Measurements from ENCODE around the gene SPNS3.

SPNS3 gene

DNA sequence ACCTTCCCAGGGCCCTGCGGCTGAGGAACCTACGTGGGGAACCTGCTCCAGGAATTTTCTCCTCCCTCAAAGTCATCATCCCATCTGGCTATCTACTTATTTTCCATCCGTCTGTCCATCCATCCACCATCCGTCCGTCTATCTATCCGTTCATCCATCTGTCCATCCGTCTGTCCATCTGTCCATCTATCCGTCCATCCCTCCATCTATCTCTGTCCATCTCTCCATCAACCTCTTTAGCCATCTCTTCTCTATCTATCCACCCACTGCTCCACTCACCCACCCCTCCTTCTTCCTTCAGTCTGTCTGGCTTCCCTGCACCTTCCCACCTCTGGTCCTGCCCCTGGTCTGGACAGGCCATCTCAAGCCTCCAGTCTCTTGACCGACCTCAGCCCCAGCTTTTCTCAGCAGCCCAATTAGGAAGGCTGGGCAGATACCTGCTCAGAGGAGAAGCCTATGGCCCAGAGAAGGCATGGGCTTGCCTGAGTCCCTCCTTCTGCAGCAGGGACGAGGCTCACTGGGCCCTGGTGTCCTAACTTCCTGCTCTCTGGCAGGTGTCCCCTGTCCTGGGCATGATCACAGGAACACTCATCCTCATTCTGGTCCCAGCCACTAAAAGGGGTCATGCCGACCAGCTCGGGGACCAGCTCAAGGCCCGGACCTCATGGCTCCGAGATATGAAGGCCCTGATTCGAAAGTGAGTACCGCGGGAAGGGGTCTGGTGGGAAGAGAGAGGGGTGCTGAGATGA, 98.4 kb downstream of the SPNS3 start:
- no peak overlapping the region for H3K4me3 ChIP-seq (ENCODE audit: low read depth, low read length)
- DNase-seq (ENCODE audit: low read depth, low spot score), result no peak
- TF ChIP-seq, protein P1, sequence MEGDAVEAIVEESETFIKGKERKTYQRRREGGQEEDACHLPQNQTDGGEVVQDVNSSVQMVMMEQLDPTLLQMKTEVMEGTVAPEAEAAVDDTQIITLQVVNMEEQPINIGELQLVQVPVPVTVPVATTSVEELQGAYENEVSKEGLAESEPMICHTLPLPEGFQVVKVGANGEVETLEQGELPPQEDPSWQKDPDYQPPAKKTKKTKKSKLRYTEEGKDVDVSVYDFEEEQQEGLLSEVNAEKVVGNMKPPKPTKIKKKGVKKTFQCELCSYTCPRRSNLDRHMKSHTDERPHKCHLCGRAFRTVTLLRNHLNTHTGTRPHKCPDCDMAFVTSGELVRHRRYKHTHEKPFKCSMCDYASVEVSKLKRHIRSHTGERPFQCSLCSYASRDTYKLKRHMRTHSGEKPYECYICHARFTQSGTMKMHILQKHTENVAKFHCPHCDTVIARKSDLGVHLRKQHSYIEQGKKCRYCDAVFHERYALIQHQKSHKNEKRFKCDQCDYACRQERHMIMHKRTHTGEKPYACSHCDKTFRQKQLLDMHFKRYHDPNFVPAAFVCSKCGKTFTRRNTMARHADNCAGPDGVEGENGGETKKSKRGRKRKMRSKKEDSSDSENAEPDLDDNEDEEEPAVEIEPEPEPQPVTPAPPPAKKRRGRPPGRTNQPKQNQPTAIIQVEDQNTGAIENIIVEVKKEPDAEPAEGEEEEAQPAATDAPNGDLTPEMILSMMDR (IDR thresholded peaks at IDR 0.05; ENCODE audit: low read depth, low read length), result no peak
- in situ Hi-C loops (cut with HindIII; ENCODE audit: low sequenced_read_pairs), result no loop called here

DNA sequence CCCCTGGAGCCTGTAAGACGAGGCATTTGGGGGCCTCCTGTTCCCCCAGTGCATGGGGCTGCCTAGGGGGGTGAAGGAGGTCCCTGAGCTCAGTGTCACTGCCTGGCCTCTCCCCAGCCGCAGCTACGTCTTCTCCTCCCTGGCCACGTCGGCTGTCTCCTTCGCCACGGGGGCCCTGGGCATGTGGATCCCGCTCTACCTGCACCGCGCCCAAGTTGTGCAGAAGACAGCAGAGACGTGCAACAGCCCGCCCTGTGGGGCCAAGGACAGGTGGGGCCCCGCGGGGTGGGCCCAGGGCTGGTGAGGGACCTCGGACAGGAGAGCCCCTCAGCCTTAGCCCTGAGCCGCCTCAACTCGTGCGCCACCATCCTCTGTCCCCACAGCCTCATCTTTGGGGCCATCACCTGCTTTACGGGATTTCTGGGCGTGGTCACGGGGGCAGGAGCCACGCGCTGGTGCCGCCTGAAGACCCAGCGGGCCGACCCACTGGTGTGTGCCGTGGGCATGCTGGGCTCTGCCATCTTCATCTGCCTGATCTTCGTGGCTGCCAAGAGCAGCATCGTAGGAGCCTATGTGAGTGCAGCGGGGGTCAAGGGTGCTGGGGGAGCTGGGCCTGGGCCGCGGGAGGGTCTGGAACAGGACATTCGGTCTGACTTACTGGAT, 99.3 kb downstream of the SPNS3 start:
- in situ Hi-C loops (cut with HindIII; ENCODE audit: low sequenced_read_pairs), result no loop called here
- H3K4me3 ChIP-seq (ENCODE audit: low read depth, low read length), result no peak overlapping the region
- TF ChIP-seq, protein P1 (IDR thresholded peaks at IDR 0.05; ENCODE audit: low read depth, low read length), result no peak
- DNase-seq (ENCODE audit: low read depth, low spot score), result no peak

DNA sequence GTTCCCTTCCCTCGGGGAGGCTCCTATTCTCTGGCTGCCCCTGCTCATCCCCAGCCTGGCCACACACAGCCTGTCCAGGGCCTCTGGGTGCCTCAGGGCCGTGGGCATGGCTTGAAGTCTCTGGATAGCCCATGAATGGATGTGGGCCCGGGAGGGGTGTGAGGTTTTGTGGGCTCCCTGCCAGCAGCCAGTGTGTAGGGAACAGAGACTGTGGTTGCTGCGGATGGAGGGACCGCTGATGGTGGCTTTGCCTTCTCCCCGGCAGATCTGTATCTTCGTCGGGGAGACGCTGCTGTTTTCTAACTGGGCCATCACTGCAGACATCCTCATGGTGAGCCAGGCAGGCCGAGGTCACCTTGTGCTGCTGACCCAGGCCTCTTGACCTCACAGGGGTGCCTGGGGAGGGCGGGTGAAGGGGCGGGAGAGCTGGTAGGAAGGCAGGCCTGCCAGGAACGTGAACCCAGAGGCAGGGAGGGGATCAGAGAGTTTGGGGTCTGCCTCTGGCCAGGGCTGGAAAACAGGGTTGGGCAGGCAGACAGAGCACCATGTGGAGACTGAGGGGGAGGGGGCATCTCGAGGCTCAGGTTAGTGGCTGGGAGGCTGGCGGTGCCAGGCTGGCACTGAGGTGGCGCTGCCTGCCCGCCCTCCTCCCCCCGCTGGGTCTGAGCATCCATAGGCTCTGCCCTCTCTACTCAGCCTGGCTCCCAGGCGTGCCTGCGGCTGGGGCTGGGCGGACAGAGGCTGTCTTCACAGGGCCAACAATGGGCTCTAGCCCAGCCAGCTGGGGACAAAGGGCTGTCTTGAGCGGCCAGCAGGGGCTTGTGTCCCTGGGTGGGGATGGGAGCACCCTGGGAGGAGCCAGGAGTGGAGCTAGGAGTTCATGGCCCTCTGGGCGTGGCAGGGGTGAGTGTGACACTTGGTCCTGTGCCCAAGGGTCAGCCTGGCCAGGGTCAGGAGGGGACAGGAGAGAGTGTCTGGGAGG, 100.1 kb downstream of the SPNS3 start:
- no peak overlapping the region for H3K4me3 ChIP-seq (ENCODE audit: low read depth, low read length)
- no peak for DNase-seq (ENCODE audit: low read depth, low spot score)
- TF ChIP-seq, protein P1 (IDR thresholded peaks at IDR 0.05; ENCODE audit: low read depth, low read length), result no peak
- in situ Hi-C loops (cut with HindIII; ENCODE audit: low sequenced_read_pairs), result no loop called here

DNA sequence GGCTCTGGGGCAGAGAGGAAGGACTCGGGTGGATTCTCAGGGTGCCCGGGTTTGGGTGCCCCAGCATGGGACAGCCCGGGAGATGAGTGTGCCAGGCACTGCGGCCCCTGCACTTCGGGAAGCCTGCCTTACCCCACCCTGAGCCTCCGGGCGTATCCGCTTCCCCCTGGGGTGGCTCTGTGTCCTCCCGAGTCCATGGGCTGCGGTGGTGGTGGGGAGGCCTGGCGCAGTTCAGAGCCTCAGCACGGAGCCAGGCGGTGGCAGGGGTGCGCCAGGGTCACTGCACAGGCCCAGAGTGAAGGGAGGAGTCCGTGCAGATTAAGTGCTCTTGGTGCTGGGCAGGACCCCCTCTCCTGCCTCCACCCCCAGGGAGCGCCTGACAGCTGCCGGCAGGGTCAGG, 100.8 kb downstream of the SPNS3 start:
- in situ Hi-C loops (cut with HindIII; ENCODE audit: low sequenced_read_pairs), result no loop called here
- no peak for DNase-seq (ENCODE audit: low read depth, low spot score)
- H3K4me3 ChIP-seq (ENCODE audit: low read depth, low read length), result no peak overlapping the region
- TF ChIP-seq, protein P1 (IDR thresholded peaks at IDR 0.05; ENCODE audit: low read depth, low read length), result no peak

DNA sequence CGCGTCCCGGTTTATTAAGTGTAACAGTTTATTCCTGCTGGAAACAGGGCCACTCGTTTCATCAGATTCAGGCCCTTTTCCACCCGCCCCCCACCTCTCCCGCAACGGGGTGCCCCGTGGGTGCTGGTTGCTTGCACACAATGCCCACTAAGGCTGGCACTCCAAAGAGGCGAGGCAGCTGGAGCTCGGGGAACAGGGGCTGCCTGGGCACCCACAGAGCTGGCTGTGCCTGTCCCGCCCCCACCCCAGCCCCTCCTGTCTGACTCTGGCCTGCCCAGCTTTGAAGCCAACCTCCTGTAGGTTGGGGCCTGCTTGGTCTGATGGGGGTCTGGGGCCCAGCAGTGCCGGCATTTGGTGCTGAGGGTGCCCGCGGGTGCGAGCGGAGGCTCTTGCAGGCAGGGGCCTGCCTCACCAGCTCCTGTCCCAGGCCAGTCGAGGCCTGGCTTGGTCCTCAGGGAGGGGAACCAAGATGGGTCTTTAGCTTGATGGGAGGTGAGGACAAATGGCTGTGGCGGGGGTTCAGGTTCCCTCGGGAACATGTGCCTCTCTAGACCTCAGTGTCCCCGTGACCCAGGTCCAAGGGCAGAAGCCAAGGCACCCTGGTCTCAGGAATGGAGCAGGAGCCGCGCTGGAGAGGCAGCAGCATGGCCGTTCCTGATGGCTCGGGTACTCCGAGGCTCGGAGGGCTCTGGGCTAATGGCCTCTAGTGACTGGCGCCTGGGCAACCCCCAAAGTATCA, 101.4 kb downstream of the SPNS3 start:
- no peak for DNase-seq (ENCODE audit: low read depth, low spot score)
- TF ChIP-seq, protein P1 (IDR thresholded peaks at IDR 0.05; ENCODE audit: low read depth, low read length), result no peak
- in situ Hi-C loops (cut with HindIII; ENCODE audit: low sequenced_read_pairs), result no loop called here
- no peak overlapping the region for H3K4me3 ChIP-seq (ENCODE audit: low read depth, low read length)
